Smooth muscle cell (in vitro differentiated cells): ENCODE data around the gene OR5F1. TPM values are rescaled to one million over a fixed set of nuclear protein-coding genes. Genes with fewer than 3 reads are reported as not detected.

Experiments
- DNase-seq: peaks from one replicate; lab custom pipeline; 2025; ENCODE audit not compliant: unreplicated experiment; lab: John Stamatoyannopoulos, UW
- H2AFZ ChIP-seq: fragments of 200-600 bp; sonication (generic); 2 replicates; pipeline ENCODE4 v1.6.0; 2016; ENCODE audit warnings: antibody characterized with exemption, low read depth, mild to moderate bottlenecking
- H3F3A ChIP-seq: fragments of 200-600 bp; sonication (generic); 2 replicates; pipeline ENCODE4 v1.6.0; 2017; ENCODE audit warnings: antibody characterized with exemption, low read depth
- H3K27ac ChIP-seq: fragments of 200-600 bp; sonication (generic); 2 replicates; pipeline ENCODE4 v1.5.1; 2016; ENCODE audit warnings: low read depth, mild to moderate bottlenecking
- H3K27me3 ChIP-seq: fragments of 200-600 bp; sonication (generic); 2 replicates; pipeline ENCODE4 v1.6.1; 2016; ENCODE audit warnings: low read depth, mild to moderate bottlenecking
- H3K36me3 ChIP-seq: fragments of 200-600 bp; sonication (generic); 2 replicates; pipeline ENCODE4 v1.5.1; 2016; ENCODE audit warnings: low read depth
- H3K4me1 ChIP-seq: fragments of 200-600 bp; sonication (generic); 2 replicates; pipeline ENCODE4 v1.5.1; 2016; ENCODE audit warnings: low read depth
- H3K4me2 ChIP-seq: fragments of 200-600 bp; sonication (generic); 2 replicates; pipeline ENCODE4 v1.6.0; 2016; ENCODE audit warnings: mild to moderate bottlenecking
- H3K4me3 ChIP-seq: fragments of 200-600 bp; sonication (generic); 2 replicates; pipeline ENCODE4 v1.5.1; 2016; ENCODE audit warnings: mild to moderate bottlenecking
- H3K79me2 ChIP-seq: fragments of 200-600 bp; sonication (generic); 2 replicates; pipeline ENCODE4 v1.6.0; 2016; ENCODE audit warnings: low read depth, mild to moderate bottlenecking
- H3K9ac ChIP-seq: fragments of 200-600 bp; sonication (generic); 2 replicates; pipeline ENCODE4 v1.6.0; 2016; ENCODE audit warnings: low read depth
- H3K9me3 ChIP-seq: fragments of 200-600 bp; sonication (generic); replicated peaks from 2 replicates; pipeline ENCODE4 v1.5.1; 2016; ENCODE audit warnings: low read depth
- H4K20me1 ChIP-seq: fragments of 200-600 bp; sonication (generic); 2 replicates; pipeline ENCODE4 v1.6.0; 2016; ENCODE audit warnings: low read depth
- WGBS: methylation state at CpG from one replicate; pipeline ENCODE4 v1.1.7; 2016; ENCODE audit warnings: low lambda C conversion rate; 5-methylcytosine and 5-hydroxymethylcytosine counted together
- polyA plus RNA-seq: library from polyadenylated mRNA; unstranded; fragments of >200 nt; fragmentation: Nextera tagmentation; extraction: Ambion mirVana; gene quantifications from 2 replicates; pipeline ENCODE4 v1.2.1, GENCODE V29; 2016
- total RNA-seq: library from RNA; depleted of rRNA; stranded (reverse); fragments of >200 nt; gene quantifications from 2 replicates; pipeline ENCODE4 v1.2.3, GENCODE V29; 2014
- TF ChIP-seq, protein P1 (sequence below): fragments of 200-600 bp; sonication (generic); IDR thresholded peaks from 2 replicates; pipeline ENCODE4 v1.5.1; 2017; ENCODE audit warnings: borderline replicate concordance, mild to moderate bottlenecking, antibody characterized with exemption; ENCODE audit not compliant: insufficient read depth, poor library complexity, severe bottlenecking

Gene OR5F1
- total and polyA plus RNA-seq, 2 experiments from 2014 or later: not detected

DNA sequence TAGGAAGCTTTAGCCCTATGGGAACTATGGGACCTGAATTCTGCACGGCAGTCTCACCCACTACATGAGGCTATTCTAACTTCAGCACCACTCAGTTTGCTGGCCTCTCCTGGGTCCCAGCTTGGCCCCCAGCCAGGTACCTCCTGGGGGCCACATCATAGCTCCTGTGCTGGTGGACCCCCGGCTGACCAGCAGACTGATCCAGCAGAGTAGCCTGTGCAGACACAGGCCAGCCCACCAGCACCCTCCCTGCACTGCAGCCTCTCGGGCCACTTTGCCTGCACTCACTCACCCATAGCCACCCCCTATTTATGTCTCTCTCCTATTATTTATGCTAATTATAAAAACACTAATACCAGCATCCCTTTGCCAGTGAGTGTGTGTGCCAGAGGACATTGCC is 23.5 kb downstream of the OR5F1 start:
- H3K36me3 ChIP-seq: no peaks in the 10 kb centered on the region
- no peaks in the 10 kb centered on the region for H4K20me1 ChIP-seq
- no peaks in the 10 kb centered on the region for H3K9me3 ChIP-seq
- no peaks in the 10 kb centered on the region for H3K4me1 ChIP-seq
- TF ChIP-seq, protein P1, sequence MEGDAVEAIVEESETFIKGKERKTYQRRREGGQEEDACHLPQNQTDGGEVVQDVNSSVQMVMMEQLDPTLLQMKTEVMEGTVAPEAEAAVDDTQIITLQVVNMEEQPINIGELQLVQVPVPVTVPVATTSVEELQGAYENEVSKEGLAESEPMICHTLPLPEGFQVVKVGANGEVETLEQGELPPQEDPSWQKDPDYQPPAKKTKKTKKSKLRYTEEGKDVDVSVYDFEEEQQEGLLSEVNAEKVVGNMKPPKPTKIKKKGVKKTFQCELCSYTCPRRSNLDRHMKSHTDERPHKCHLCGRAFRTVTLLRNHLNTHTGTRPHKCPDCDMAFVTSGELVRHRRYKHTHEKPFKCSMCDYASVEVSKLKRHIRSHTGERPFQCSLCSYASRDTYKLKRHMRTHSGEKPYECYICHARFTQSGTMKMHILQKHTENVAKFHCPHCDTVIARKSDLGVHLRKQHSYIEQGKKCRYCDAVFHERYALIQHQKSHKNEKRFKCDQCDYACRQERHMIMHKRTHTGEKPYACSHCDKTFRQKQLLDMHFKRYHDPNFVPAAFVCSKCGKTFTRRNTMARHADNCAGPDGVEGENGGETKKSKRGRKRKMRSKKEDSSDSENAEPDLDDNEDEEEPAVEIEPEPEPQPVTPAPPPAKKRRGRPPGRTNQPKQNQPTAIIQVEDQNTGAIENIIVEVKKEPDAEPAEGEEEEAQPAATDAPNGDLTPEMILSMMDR: no peak
- no peak overlapping the region for H3K27ac ChIP-seq
- H3K79me2 ChIP-seq: no peaks in the 10 kb centered on the region
- H3K27me3 ChIP-seq: no peaks in the 10 kb centered on the region
- H3K4me2 ChIP-seq: no peak overlapping the region
- H3F3A ChIP-seq: no peaks in the 10 kb centered on the region
- no peak overlapping the region for H2AFZ ChIP-seq
- WGBS: 91% methylated on average over 3 of the region's 3 CpGs
- DNase-seq: no peak
- H3K4me3 ChIP-seq: no peak overlapping the region
- no peak overlapping the region for H3K9ac ChIP-seq

DNA sequence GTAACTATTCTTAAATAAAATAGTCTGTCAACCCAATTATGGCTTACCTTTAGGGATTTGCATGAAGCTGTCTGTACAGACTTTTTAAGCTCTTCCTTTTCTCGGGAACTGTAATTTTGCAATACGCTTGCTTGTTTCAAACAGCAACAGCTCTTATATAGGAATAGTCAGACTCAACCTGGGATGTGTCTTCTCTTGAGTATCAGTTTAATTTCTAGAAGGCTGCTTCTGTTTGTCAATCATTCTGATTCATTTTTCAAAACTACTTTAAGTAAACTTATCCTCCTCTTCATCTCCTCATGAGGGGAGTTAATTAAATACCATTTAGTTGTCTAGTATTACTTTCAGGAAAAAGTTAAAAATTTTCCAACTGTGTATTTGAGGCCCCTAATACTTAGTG is 24.6 kb downstream of the OR5F1 start, which contains the start of gene OR10AG1:
TSS of gene OR10AG1 (minus strand) at position 101 of the 400 bp plus-strand sequence. CDS start at position 63, 38 bp downstream.
- H3K9me3 ChIP-seq: no peaks in the 10 kb centered on the region
- no peak for DNase-seq
- no peak within 1 kb of the TSS for H3K4me3 ChIP-seq
- 95% methylated on average over 2 of the region's 2 CpGs for WGBS
- H3K36me3 ChIP-seq: no peaks in the 10 kb centered on the region
- H3K4me1 ChIP-seq: no peaks in the 10 kb centered on the region
- no peaks in the 10 kb centered on the region for H3F3A ChIP-seq
- H3K79me2 ChIP-seq: no peaks in the 10 kb centered on the region
- H4K20me1 ChIP-seq: no peaks in the 10 kb centered on the region
- no peak within 1 kb of the TSS for H2AFZ ChIP-seq
- no peaks in the 10 kb centered on the region for H3K27me3 ChIP-seq
- TF ChIP-seq, protein P1: no peak
- H3K9ac ChIP-seq: no peak within 1 kb of the TSS
- H3K4me2 ChIP-seq: no peak within 1 kb of the TSS
- no peak within 1 kb of the TSS for H3K27ac ChIP-seq

DNA sequence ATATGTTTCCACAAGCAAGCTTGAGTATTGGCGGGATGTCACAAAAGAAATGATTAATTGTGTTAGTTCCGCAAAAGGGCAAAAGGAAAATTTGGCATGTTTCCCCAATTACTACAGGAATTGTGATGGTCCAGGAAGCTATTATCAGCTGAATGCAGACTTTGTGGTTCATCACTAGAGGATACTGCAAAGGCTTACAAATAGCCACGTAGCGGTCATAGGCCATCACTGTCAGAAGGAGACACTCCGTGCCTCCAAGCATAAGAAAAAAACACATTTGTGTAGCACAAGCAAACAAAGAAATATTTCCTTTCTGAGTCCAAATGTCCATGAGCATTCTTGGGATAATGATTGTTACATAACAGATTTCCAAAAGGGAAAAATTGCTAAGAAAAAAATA is 26.5 kb downstream of the OR5F1 start:
- Histone ChIP-seq H3K4me1 (no peaks in the 10 kb centered on the region), H3K9ac (no peak overlapping the region), H3K36me3 (no peaks in the 10 kb centered on the region), H3K9me3 (no peaks in the 10 kb centered on the region), H3K4me2 (no peak overlapping the region), H4K20me1 (no peaks in the 10 kb centered on the region), H3K27me3 (no peaks in the 10 kb centered on the region), H3K79me2 (no peaks in the 10 kb centered on the region), H3K4me3 (no peak overlapping the region), H3K27ac (no peak overlapping the region), H2AFZ (no peak overlapping the region), H3F3A (no peaks in the 10 kb centered on the region)
- DNase-seq: no peak
- TF ChIP-seq, protein P1: no peak
- WGBS: 89% methylated on average over 5 of the region's 5 CpGs

DNA sequence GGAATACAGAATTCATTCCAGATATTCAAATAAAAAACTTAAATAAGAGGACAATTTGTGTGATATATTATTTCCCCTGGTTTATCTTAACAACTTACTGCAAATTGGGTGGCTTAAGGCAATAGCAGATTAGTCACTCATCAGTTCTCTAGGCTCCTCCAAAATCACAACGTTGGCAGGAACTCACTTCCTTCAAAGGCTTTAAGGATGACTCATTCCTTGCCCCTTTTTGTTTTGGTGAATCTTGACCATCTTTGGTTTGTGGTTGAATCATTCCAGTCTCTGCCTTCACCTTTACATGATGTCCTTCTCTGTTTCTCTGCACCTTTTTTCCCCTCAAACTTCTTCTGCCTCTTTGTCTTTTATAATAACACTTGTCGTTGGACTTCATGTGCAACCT is 28.0 kb downstream of the OR5F1 start:
- WGBS: 45% methylated on average over 2 of the region's 2 CpGs
- Histone ChIP-seq H3K36me3 (no peaks in the 10 kb centered on the region), H3K4me3 (no peak overlapping the region), H3K27me3 (no peaks in the 10 kb centered on the region), H3K9ac (no peak overlapping the region), H3K4me2 (no peak overlapping the region), H3F3A (no peaks in the 10 kb centered on the region), H3K4me1 (no peaks in the 10 kb centered on the region), H3K9me3 (no peaks in the 10 kb centered on the region), H3K27ac (no peak overlapping the region), H2AFZ (no peak overlapping the region), H3K79me2 (no peaks in the 10 kb centered on the region), H4K20me1 (no peaks in the 10 kb centered on the region)
- TF ChIP-seq, protein P1: no peak
- DNase-seq: no peak
